DMS53 treated with DMSO at 0.1 percent for 48 hours (cell line): ENCODE measurements around the gene RPL3.
A peak's percentile ranks its signal among the peaks of the same experiment; 100 is the strongest.
"Not testable (repeated sequence)": the region's sequence is repeated elsewhere in the genome, so short reads cannot be mapped to it uniquely, and the experiment has no call there.

Experiments used
- DNase-seq: peaks from one replicate; lab custom pipeline; 2025; ENCODE audit not compliant: unreplicated experiment; lab: John Stamatoyannopoulos, UW

The RPL3 gene

GRCh38 chr22:39319284-39320022 lies at the start of gene RPL3:
Gene RPL3 (minus strand): TSS chr22:39319623. CDS start chr22:39319597, 26 bp downstream.
- peak; percentile 95 for DNase-seq

GRCh38 chr22:39369186-39369585 lies 49.8 kb upstream of the RPL3 start:
- no peak for DNase-seq

- no peak for DNase-seq
These were observed 49.1 kb upstream of the RPL3 start for GRCh38 chr22:39368461-39368911.

- DNase-seq = no peak
These were observed 47.6 kb upstream of the RPL3 start for GRCh38 chr22:39367035-39367434.

GRCh38 chr22:39365492-39365780 lies 46.0 kb upstream of the RPL3 start:
- DNase-seq = no peak

GRCh38 chr22:39364714-39365491 lies 45.5 kb upstream of the RPL3 start:
- no peak for DNase-seq

GRCh38 chr22:39363751-39364515 lies 44.5 kb upstream of the RPL3 start:
- no peak for DNase-seq

- DNase-seq = no peak
These were observed 43.5 kb upstream of the RPL3 start for GRCh38 chr22:39362932-39363331.

GRCh38 chr22:39362271-39362670 lies 42.8 kb upstream of the RPL3 start:
- DNase-seq = no peak

GRCh38 chr22:39361496-39361895 lies 42.1 kb upstream of the RPL3 start:
- no peak for DNase-seq

GRCh38 chr22:39360674-39361413 lies 41.4 kb upstream of the RPL3 start:
- DNase-seq = no peak

- DNase-seq = no peak
These were observed 40.8 kb upstream of the RPL3 start for GRCh38 chr22:39360242-39360641.

GRCh38 chr22:39359659-39360195 lies 40.3 kb upstream of the RPL3 start:
- no peak for DNase-seq

- DNase-seq = not testable (repeated sequence)
These were observed 38.8 kb upstream of the RPL3 start for GRCh38 chr22:39358197-39358596.

GRCh38 chr22:39357110-39358108 lies 38.0 kb upstream of the RPL3 start:
- not testable (repeated sequence) for DNase-seq

- no peak for DNase-seq
These were observed 37.0 kb upstream of the RPL3 start for GRCh38 chr22:39356464-39356863.

GRCh38 chr22:39355805-39356204 lies 36.4 kb upstream of the RPL3 start:
- DNase-seq = not testable (repeated sequence)

- no peak for DNase-seq
These were observed 35.7 kb upstream of the RPL3 start for GRCh38 chr22:39355080-39355479.

GRCh38 chr22:39353346-39353745 lies 33.9 kb upstream of the RPL3 start:
- DNase-seq = no peak
